Smooth muscle cell (in vitro differentiated cells): Measurements from ENCODE around the gene ONECUT1. TPM values are rescaled to one million over a fixed set of nuclear protein-coding genes. Genes with fewer than 3 reads are reported as not detected.

Experiments
- DNase-seq: peaks from one replicate; lab custom pipeline; 2025; ENCODE audit not compliant: unreplicated experiment; lab: John Stamatoyannopoulos, UW
- H2AFZ ChIP-seq: fragments of 200-600 bp; sonication (generic); 2 replicates; pipeline ENCODE4 v1.6.0; 2016; ENCODE audit warnings: antibody characterized with exemption, low read depth, mild to moderate bottlenecking
- H3F3A ChIP-seq: fragments of 200-600 bp; sonication (generic); 2 replicates; pipeline ENCODE4 v1.6.0; 2017; ENCODE audit warnings: antibody characterized with exemption, low read depth
- H3K27ac ChIP-seq: fragments of 200-600 bp; sonication (generic); 2 replicates; pipeline ENCODE4 v1.5.1; 2016; ENCODE audit warnings: low read depth, mild to moderate bottlenecking
- H3K27me3 ChIP-seq: fragments of 200-600 bp; sonication (generic); 2 replicates; pipeline ENCODE4 v1.6.1; 2016; ENCODE audit warnings: low read depth, mild to moderate bottlenecking
- H3K36me3 ChIP-seq: fragments of 200-600 bp; sonication (generic); 2 replicates; pipeline ENCODE4 v1.5.1; 2016; ENCODE audit warnings: low read depth
- H3K4me1 ChIP-seq: fragments of 200-600 bp; sonication (generic); 2 replicates; pipeline ENCODE4 v1.5.1; 2016; ENCODE audit warnings: low read depth
- H3K4me2 ChIP-seq: fragments of 200-600 bp; sonication (generic); 2 replicates; pipeline ENCODE4 v1.6.0; 2016; ENCODE audit warnings: mild to moderate bottlenecking
- H3K4me3 ChIP-seq: fragments of 200-600 bp; sonication (generic); 2 replicates; pipeline ENCODE4 v1.5.1; 2016; ENCODE audit warnings: mild to moderate bottlenecking
- H3K79me2 ChIP-seq: fragments of 200-600 bp; sonication (generic); 2 replicates; pipeline ENCODE4 v1.6.0; 2016; ENCODE audit warnings: low read depth, mild to moderate bottlenecking
- H3K9ac ChIP-seq: fragments of 200-600 bp; sonication (generic); 2 replicates; pipeline ENCODE4 v1.6.0; 2016; ENCODE audit warnings: low read depth
- H3K9me3 ChIP-seq: fragments of 200-600 bp; sonication (generic); replicated peaks from 2 replicates; pipeline ENCODE4 v1.5.1; 2016; ENCODE audit warnings: low read depth
- H4K20me1 ChIP-seq: fragments of 200-600 bp; sonication (generic); 2 replicates; pipeline ENCODE4 v1.6.0; 2016; ENCODE audit warnings: low read depth
- CTCF ChIP-seq: fragments of 200-600 bp; sonication (generic); IDR thresholded peaks from 2 replicates; pipeline ENCODE4 v1.5.1; 2017; ENCODE audit warnings: borderline replicate concordance, mild to moderate bottlenecking, antibody characterized with exemption; ENCODE audit not compliant: insufficient read depth, poor library complexity, severe bottlenecking
- WGBS: methylation state at CpG from one replicate; pipeline ENCODE4 v1.1.7; 2016; ENCODE audit warnings: low lambda C conversion rate; 5-methylcytosine and 5-hydroxymethylcytosine counted together
- polyA plus RNA-seq: library from polyadenylated mRNA; unstranded; fragments of >200 nt; fragmentation: Nextera tagmentation; extraction: Ambion mirVana; gene quantifications from 2 replicates; pipeline ENCODE4 v1.2.1, GENCODE V29; 2016
- total RNA-seq: library from RNA; depleted of rRNA; stranded (reverse); fragments of >200 nt; gene quantifications from 2 replicates; pipeline ENCODE4 v1.2.3, GENCODE V29; 2014

ONECUT1 gene
- total and polyA plus RNA-seq, 2 experiments from 2014 or later: 0.61 to 0.99 TPM

DNA sequence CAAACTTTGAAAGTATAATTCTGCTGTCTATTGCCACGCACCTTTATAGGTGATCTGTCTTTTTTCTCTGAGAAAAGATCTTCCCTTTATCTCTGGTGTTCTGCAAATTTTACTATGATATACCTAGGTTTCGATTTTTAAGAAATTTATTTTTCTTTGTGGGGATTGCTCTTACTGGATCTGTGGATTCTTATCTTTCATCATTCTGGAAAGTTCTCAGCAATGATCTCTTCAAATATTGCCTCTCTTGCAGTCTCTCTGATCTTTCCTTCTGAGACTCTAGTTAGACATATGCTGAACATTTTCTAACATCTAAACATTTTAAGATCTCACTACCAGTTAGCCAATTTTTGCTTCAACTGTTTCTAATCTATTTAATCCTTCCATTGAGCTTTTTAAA lies 63.9 kb downstream of the ONECUT1 start:
- Histone ChIP-seq H3K4me3 (no peak overlapping the region), H2AFZ (no peak overlapping the region), H3K4me2 (no peak overlapping the region), H3K9me3 (no peaks in the 10 kb centered on the region), H3K27ac (no peak overlapping the region), H3F3A (no peaks in the 10 kb centered on the region), H4K20me1 (no peaks in the 10 kb centered on the region), H3K36me3 (no peaks in the 10 kb centered on the region), H3K79me2 (no peaks in the 10 kb centered on the region), H3K27me3 (no peaks in the 10 kb centered on the region), H3K9ac (no peak overlapping the region), H3K4me1 (no peaks in the 10 kb centered on the region)
- TF ChIP-seq CTCF: no peak
- WGBS: 90% methylated on average over 2 of the region's 2 CpGs
- DNase-seq: no peak

DNA sequence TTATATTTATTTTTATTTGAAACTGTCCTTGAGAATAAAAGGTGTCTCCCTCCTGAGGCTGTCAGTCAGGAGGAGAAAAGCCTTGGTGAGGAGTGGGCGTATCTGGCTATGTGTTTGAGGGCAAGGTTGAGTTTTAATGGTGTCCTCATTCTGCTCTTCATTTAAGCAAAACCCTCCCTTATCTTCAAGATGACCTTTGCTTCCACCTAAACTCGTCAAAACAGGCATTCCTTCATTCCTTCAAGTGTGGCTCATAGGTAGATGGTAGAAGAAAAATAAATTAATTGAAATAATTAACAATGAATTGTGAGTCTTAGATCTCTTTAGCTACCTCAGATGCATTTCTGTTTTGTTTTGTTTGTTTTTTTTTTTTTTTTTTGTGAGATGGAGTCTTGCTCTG lies 71.6 kb downstream of the ONECUT1 start:
- DNase-seq: no peak
- Histone ChIP-seq H3K4me2 (no peak overlapping the region), H3K27me3 (no peaks in the 10 kb centered on the region), H3K27ac (no peak overlapping the region), H3K79me2 (no peaks in the 10 kb centered on the region), H3F3A (no peaks in the 10 kb centered on the region), H2AFZ (no peak overlapping the region), H4K20me1 (no peaks in the 10 kb centered on the region), H3K9ac (no peak overlapping the region), H3K9me3 (no peaks in the 10 kb centered on the region), H3K4me3 (no peak overlapping the region), H3K36me3 (no peaks in the 10 kb centered on the region), H3K4me1 (no peaks in the 10 kb centered on the region)
- 78% methylated on average over 2 of the region's 2 CpGs for WGBS
- no peak for TF ChIP-seq CTCF

DNA sequence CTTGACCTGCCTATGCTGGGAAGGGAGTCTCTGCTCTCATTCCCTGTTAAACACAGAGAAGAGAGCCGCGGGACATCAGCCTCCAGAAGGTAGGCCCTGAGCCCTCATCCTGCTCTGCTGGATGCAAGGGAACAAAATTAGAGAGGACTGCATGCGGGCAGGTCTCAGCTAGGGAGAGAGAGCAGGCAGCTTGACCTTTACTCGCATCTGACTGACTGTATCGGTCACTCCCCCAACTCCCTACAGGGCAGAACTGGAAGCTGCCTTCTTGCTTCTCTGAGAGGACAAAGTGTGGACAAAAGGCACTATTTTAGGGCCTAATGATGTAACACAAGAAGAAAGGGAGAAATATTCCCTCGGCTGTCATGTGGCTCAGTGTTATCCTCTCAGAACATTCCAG lies 72.2 kb downstream of the ONECUT1 start:
- TF ChIP-seq CTCF: no peak
- H2AFZ ChIP-seq: no peak overlapping the region
- no peaks in the 10 kb centered on the region for H3K36me3 ChIP-seq
- no peaks in the 10 kb centered on the region for H3F3A ChIP-seq
- WGBS: 89% methylated on average over 6 of the region's 6 CpGs
- no peak overlapping the region for H3K27ac ChIP-seq
- H3K9ac ChIP-seq: no peak overlapping the region
- no peak for DNase-seq
- no peak overlapping the region for H3K4me2 ChIP-seq
- no peaks in the 10 kb centered on the region for H3K9me3 ChIP-seq
- no peaks in the 10 kb centered on the region for H3K79me2 ChIP-seq
- no peaks in the 10 kb centered on the region for H4K20me1 ChIP-seq
- H3K4me1 ChIP-seq: no peaks in the 10 kb centered on the region
- H3K27me3 ChIP-seq: no peaks in the 10 kb centered on the region
- no peak overlapping the region for H3K4me3 ChIP-seq

DNA sequence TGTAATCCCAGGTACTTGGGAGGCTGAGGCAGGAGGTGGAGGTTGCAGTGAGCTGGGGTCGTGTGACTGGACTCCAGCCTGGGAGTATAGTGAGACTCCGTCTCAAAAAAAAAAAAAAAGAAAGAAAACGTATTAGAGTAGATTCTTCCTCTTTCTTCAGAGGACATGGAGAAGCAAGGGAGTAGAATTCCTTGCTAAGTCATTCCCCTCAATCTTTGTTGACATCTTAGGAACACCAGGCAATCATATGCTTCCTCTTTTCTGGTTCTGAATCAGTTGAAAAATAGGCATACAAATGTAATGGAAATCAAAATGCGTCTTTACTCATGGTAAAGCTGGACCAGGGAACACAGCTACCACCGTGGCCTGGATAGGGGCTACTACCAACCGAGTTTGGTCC lies 72.7 kb downstream of the ONECUT1 start:
- Histone ChIP-seq H3F3A (no peaks in the 10 kb centered on the region), H3K4me1 (no peaks in the 10 kb centered on the region), H3K79me2 (no peaks in the 10 kb centered on the region), H3K9ac (no peak overlapping the region), H3K4me3 (no peak overlapping the region), H4K20me1 (no peaks in the 10 kb centered on the region), H3K4me2 (no peak overlapping the region), H3K27ac (no peak overlapping the region), H2AFZ (no peak overlapping the region), H3K36me3 (no peaks in the 10 kb centered on the region), H3K27me3 (no peaks in the 10 kb centered on the region), H3K9me3 (no peaks in the 10 kb centered on the region)
- DNase-seq: no peak
- TF ChIP-seq CTCF: no peak
- WGBS: 95% methylated on average over 6 of the region's 6 CpGs
